Endodermal cell (in vitro differentiated cells): ENCODE results near the gene RPS6KA4. TPM values are rescaled to one million over a fixed set of nuclear protein-coding genes. Genes with fewer than 3 reads are reported as not detected.

Experiments
- DNase-seq: peaks from one replicate; pipeline ENCODE4 v3.0.0-alpha.2; 2017
- H3K27ac ChIP-seq: 2 replicates; pipeline ENCODE4 v1.5.1; 2013; ENCODE audit warnings: mild to moderate bottlenecking, low read depth, low read length, moderate library complexity
- H3K27me3 ChIP-seq: 2 replicates; pipeline ENCODE4 v1.6.1; 2013; ENCODE audit warnings: mild to moderate bottlenecking, low read length, moderate library complexity; ENCODE audit not compliant: insufficient read depth, control insufficient read depth, poor library complexity, severe bottlenecking
- H3K36me3 ChIP-seq: 2 replicates; pipeline ENCODE4 v1.7.0; 2013; ENCODE audit warnings: mild to moderate bottlenecking, low read length, moderate library complexity; ENCODE audit not compliant: control insufficient read depth, insufficient read depth
- H3K4me1 ChIP-seq: one replicate; pipeline ENCODE4 v1.7.0; 2013; ENCODE audit warnings: low read length; ENCODE audit not compliant: control insufficient read depth, insufficient read depth
- H3K4me3 ChIP-seq: 2 replicates; pipeline ENCODE4 v1.5.1; 2013; ENCODE audit warnings: mild to moderate bottlenecking, low read length, moderate library complexity
- H3K9ac ChIP-seq: 2 replicates; pipeline ENCODE4 v1.6.1; 2013; ENCODE audit warnings: mild to moderate bottlenecking, low read length, moderate library complexity; ENCODE audit not compliant: poor library complexity, severe bottlenecking; ENCODE audit errors: extremely low read depth
- H3K9me3 ChIP-seq: 2 replicates; pipeline ENCODE4 v1.6.1; 2013; ENCODE audit warnings: mild to moderate bottlenecking, low read length, moderate library complexity; ENCODE audit not compliant: control insufficient read depth
- H3K27ac Mint-ChIP-seq: 2 replicates; pipeline ENCODE4 v1.8.0; 2020; ENCODE audit warnings: mixed read lengths
- H3K27me3 Mint-ChIP-seq: 2 replicates; pipeline ENCODE4 v1.8.0; 2021; ENCODE audit warnings: mild to moderate bottlenecking, mixed read lengths; ENCODE audit not compliant: insufficient read depth
- H3K36me3 Mint-ChIP-seq: 2 replicates; pipeline ENCODE4 v1.8.0; 2020; ENCODE audit warnings: low read depth, mixed read lengths
- H3K4me1 Mint-ChIP-seq: 2 replicates; pipeline ENCODE4 v1.8.0; 2020; ENCODE audit warnings: mixed read lengths
- H3K4me3 Mint-ChIP-seq: 2 replicates; pipeline ENCODE4 v1.8.0; 2020; ENCODE audit warnings: mild to moderate bottlenecking, moderate library complexity, mixed read lengths
- H3K9me3 Mint-ChIP-seq: 2 replicates; pipeline ENCODE4 v1.8.0; 2020; ENCODE audit warnings: mild to moderate bottlenecking, mixed read lengths
- CTCF ChIP-seq: fragments of 200-600 bp; sonication (generic); conservative IDR thresholded peaks from 2 replicates; pipeline ENCODE4 v1.5.0; 2021; ENCODE audit warnings: antibody characterized with exemption, mild to moderate bottlenecking
- WGBS, 2 experiments: methylation state at CpG; one replicate each; pipeline versions ENCODE4 v1.1.5 to v1.1.7; 2013; ENCODE audit warnings: missing lambda C conversion rate in 2 of 2, mixed read lengths in 1 of 2; ENCODE audit not compliant: insufficient coverage in 1 of 2, insufficient read length in 1 of 2; 5-methylcytosine and 5-hydroxymethylcytosine counted together
- total RNA-seq, 2 donors: library from RNA; stranded (reverse); fragmentation: NEBNext Ultra II Directional in 1 of 2; extraction: Animal tissue kit (Norgen Biotek cat#: 25700) in 1 of 2; gene quantifications; 2 replicates in 1 of 2; 3 replicates in 1 of 2; pipeline ENCODE4 v1.2.1, GENCODE V29; 2021

RPS6KA4 gene
- total RNA-seq, 2 donors from 2014 or later: 13.5 to 14.5 TPM

GRCh38 chr11:64316672-64317324 is 42.2 kb upstream of the RPS6KA4 start:
- Mint-ChIP-seq H3K36me3 (peaks cover 46% of the 10 kb centered on the region), H3K9me3 (no peaks in the 10 kb centered on the region), H3K4me1 (peaks cover 12% of the 10 kb centered on the region), H3K4me3 (peak overlapping the region; percentile 94), H3K27ac (peak overlapping the region; percentile 99), H3K27me3 (no peaks in the 10 kb centered on the region)
- DNase-seq: peak; percentile 82
- no peaks in the 10 kb centered on the region for H3K9me3 ChIP-seq
- peak; percentile 57 for TF ChIP-seq CTCF
- 1 to 9% methylated on average over 16 to 32 of the region's 32 CpGs for WGBS, 2 experiments
- H3K9ac ChIP-seq: peak overlapping the region; percentile 93
- H3K36me3 ChIP-seq: peaks cover 47% of the 10 kb centered on the region
- peaks cover 5% of the 10 kb centered on the region for H3K4me1 ChIP-seq
- no peaks in the 10 kb centered on the region for H3K27me3 ChIP-seq
- H3K4me3 ChIP-seq: peak overlapping the region; percentile 84
- H3K27ac ChIP-seq: peak overlapping the region; percentile 98

- Mint-ChIP-seq H3K36me3 (peaks cover 47% of the 10 kb centered on the region), H3K27ac (peak within 1 kb of the TSS; percentile 99), H3K4me3 (peak within 1 kb of the TSS; percentile 94), H3K4me1 (peaks cover 12% of the 10 kb centered on the region), H3K27me3 (no peaks in the 10 kb centered on the region), H3K9me3 (no peaks in the 10 kb centered on the region)
- Histone ChIP-seq H3K9me3 (no peaks in the 10 kb centered on the region), H3K27ac (peak within 1 kb of the TSS; percentile 98), H3K27me3 (no peaks in the 10 kb centered on the region), H3K4me3 (peak within 1 kb of the TSS; percentile 84), H3K9ac (peak within 1 kb of the TSS; percentile 93), H3K4me1 (peaks cover 5% of the 10 kb centered on the region), H3K36me3 (peaks cover 51% of the 10 kb centered on the region)
- 0% methylated on average over 40 to 43 of the region's 43 CpGs for WGBS, 2 experiments
- no peak for TF ChIP-seq CTCF
- peak; percentile 98 for DNase-seq
These were observed 41.5 kb upstream of the RPS6KA4 start, which contains the start of gene TRMT112 for GRCh38 chr11:64317325-64317960. Gene TRMT112, minus strand, starts transcription at chr11:64317559. Its CDS starts 33 bp downstream, at chr11:64317526.

GRCh38 chr11:64317961-64318765 is 40.8 kb upstream of the RPS6KA4 start, which contains the start of gene PRDX5:
Gene PRDX5, plus strand, starts transcription at chr11:64318121. Its CDS starts 95 bp downstream, at chr11:64318216.
- H3K9ac ChIP-seq: peak within 1 kb of the TSS; percentile 93
- WGBS, 2 experiments: 0 to 1% methylated on average over 39 to 61 of the region's 61 CpGs
- H3K27me3 ChIP-seq: no peaks in the 10 kb centered on the region
- H3K27ac ChIP-seq: peak within 1 kb of the TSS; percentile 98
- Mint-ChIP-seq H3K36me3 (peaks cover 42% of the 10 kb centered on the region), H3K4me1 (peaks cover 12% of the 10 kb centered on the region), H3K9me3 (no peaks in the 10 kb centered on the region), H3K4me3 (peak within 1 kb of the TSS; percentile 94), H3K27me3 (no peaks in the 10 kb centered on the region), H3K27ac (peak within 1 kb of the TSS; percentile 99)
- H3K4me3 ChIP-seq: peak within 1 kb of the TSS; percentile 84
- TF ChIP-seq CTCF: peak; percentile 46
- peak; percentile 97 for DNase-seq
- H3K9me3 ChIP-seq: no peaks in the 10 kb centered on the region
- peaks cover 5% of the 10 kb centered on the region for H3K4me1 ChIP-seq
- H3K36me3 ChIP-seq: peaks cover 51% of the 10 kb centered on the region
